Upper lobe of right lung (tissue), 1 donor: ENCODE results near the gene TRUB2. TPM values are rescaled to one million over a fixed set of nuclear protein-coding genes. Genes with fewer than 3 reads are reported as not detected.

Experiments used
- ATAC-seq: fragments of 200-7000 bp; cut with Tn5 transposase; one replicate; pipeline ENCODE4 v1.9.1; 2020; ENCODE audit warnings: mild to moderate bottlenecking, moderate library complexity
- DNase-seq: peaks from one replicate; pipeline ENCODE4 v3.0.0-alpha.2; 2020
- H3K27ac ChIP-seq: fragments of 200-600 bp; one replicate; pipeline ENCODE4 v1.8.0; 2022
- H3K27me3 ChIP-seq: fragments of 200-600 bp; one replicate; pipeline ENCODE4 v1.8.0; 2022; ENCODE audit warnings: mild to moderate bottlenecking
- H3K36me3 ChIP-seq: fragments of 200-600 bp; one replicate; pipeline ENCODE4 v1.8.0; 2022
- H3K4me1 ChIP-seq: fragments of 200-600 bp; one replicate; pipeline ENCODE4 v1.8.0; 2022
- H3K4me3 ChIP-seq: fragments of 200-600 bp; one replicate; pipeline ENCODE4 v1.8.0; 2022; ENCODE audit warnings: mild to moderate bottlenecking
- H3K9me3 ChIP-seq: fragments of 200-600 bp; one replicate; pipeline ENCODE4 v1.8.0; 2022
- intact Hi-C: fragments of 100-400 bp; cut with DNase I; formaldehyde crosslinking; loops from one replicate; pipeline ENCODE4 v1.11.0; 2022
- total RNA-seq: library from RNA; stranded (reverse); fragmentation: NEBNext Ultra II Directional; extraction: Animal tissue kit (Norgen Biotek cat#: 25700); gene quantifications from one replicate; pipeline ENCODE4 v1.2.1, GENCODE V29; 2021
- TF ChIP-seq, protein P1 (sequence below): fragments of 200-600 bp; IDR thresholded peaks from one replicate; pipeline ENCODE4 v1.8.0; 2022; ENCODE audit warnings: antibody characterized with exemption
- donor health status: DM: no; HTN: yes; CAD: no; lungs with severe emphysema.

The TRUB2 gene
- total RNA-seq, 1 donor from 2014 or later, result 19.1 TPM

DNA sequence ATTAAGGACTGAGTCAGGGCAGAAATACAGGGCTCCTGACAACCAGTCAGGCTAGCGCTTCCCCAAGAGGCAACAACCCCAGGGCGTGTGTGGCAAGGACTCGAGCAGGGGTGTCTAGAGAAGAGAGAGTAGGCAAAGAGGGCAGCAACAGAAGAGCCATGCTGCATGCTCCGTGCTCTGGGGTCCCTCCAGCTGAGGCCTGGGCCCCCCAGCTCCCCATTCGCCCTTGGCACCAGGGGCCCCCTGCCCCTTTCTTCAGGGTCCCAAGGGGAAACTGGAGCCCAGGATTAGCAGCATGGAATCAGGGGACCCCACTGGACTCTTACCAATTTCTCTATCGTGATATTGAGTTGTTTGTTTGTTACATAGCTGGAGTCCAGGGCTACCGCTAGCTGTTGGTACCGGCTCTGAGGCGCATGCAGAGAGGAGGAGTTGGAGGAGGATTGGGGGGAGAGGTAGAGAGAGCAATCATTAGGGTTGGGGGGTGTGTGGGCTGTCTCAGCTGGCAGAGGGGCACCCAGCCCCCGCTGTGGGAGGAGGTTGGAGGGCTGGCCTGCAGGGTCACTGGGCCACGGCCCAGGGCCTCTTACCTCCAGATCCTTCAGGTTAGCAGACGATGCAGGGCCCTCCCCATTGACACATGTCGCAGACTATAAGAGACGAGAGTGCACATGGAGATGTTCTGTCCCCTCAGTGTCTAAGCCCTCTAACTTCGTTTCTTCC lies 55.2 kb downstream of the TRUB2 start:
- H3K9me3 ChIP-seq, result no peaks in the 10 kb centered on the region
- no peak overlapping the region for H3K4me3 ChIP-seq
- DNase-seq (no peak), ATAC-seq (no peak)
- TF ChIP-seq, protein P1, sequence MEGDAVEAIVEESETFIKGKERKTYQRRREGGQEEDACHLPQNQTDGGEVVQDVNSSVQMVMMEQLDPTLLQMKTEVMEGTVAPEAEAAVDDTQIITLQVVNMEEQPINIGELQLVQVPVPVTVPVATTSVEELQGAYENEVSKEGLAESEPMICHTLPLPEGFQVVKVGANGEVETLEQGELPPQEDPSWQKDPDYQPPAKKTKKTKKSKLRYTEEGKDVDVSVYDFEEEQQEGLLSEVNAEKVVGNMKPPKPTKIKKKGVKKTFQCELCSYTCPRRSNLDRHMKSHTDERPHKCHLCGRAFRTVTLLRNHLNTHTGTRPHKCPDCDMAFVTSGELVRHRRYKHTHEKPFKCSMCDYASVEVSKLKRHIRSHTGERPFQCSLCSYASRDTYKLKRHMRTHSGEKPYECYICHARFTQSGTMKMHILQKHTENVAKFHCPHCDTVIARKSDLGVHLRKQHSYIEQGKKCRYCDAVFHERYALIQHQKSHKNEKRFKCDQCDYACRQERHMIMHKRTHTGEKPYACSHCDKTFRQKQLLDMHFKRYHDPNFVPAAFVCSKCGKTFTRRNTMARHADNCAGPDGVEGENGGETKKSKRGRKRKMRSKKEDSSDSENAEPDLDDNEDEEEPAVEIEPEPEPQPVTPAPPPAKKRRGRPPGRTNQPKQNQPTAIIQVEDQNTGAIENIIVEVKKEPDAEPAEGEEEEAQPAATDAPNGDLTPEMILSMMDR, result no peak
- no peaks in the 10 kb centered on the region for H3K4me1 ChIP-seq
- H3K27me3 ChIP-seq, result no peaks in the 10 kb centered on the region
- H3K36me3 ChIP-seq, result peaks cover 78% of the 10 kb centered on the region
- H3K27ac ChIP-seq, result no peak overlapping the region
- intact Hi-C loops, result no loop called here

DNA sequence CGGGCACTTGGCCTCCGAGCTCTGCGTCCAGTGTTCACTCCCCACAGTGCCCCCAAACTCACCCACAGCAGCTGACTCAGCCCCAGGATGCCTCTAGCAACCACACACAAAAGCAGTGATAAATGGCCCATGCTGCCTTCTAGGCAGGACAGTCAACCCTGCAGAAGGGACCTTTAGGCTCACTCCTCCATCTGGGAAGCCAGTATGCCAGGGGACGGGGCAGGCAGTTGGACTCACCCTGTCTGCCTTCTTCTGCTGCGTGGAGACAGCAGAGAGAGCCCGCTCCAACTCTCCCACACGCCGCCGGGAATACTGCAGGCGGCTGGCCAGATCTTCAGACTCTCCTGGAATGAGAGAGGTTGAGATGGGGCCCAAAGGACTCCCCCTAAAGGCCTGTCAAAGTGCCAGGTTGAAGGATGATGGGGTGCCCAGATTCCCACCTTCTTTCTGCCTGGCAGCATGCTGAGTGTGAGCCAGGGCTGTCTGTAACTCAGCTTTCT lies 56.8 kb downstream of the TRUB2 start:
- intact Hi-C loops, result no loop called here
- H3K27me3 ChIP-seq, result no peaks in the 10 kb centered on the region
- no peak for ATAC-seq
- TF ChIP-seq, protein P1, result no peak
- H3K36me3 ChIP-seq, result peaks cover 78% of the 10 kb centered on the region
- H3K27ac ChIP-seq, result no peak overlapping the region
- H3K9me3 ChIP-seq, result no peaks in the 10 kb centered on the region
- no peak overlapping the region for H3K4me3 ChIP-seq
- no peak for DNase-seq
- no peaks in the 10 kb centered on the region for H3K4me1 ChIP-seq

DNA sequence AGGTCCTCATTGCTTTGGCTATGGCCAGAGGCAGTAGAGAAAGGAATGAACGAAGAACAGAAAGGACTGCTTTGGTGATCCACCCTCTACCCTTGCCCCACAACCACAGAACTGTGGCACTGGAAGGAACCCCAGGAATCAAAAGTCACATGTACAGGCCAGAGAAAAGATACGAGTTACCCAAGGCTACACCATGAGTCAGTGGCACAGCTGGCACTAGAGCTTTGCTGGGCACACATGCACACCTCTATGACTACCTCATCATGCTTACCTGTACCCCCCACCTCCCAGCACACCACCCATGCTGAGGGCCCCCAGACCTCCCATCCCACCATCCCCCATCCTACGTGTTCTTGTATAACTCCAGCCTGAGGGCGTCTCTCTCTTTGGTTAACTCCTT lies 59.6 kb downstream of the TRUB2 start:
- Histone ChIP-seq H3K4me3 (no peak overlapping the region), H3K36me3 (peaks cover 97% of the 10 kb centered on the region), H3K27me3 (no peaks in the 10 kb centered on the region), H3K27ac (no peak overlapping the region), H3K9me3 (no peaks in the 10 kb centered on the region), H3K4me1 (no peaks in the 10 kb centered on the region)
- no peak for ATAC-seq
- TF ChIP-seq, protein P1, result no peak
- no peak for DNase-seq
- intact Hi-C loops, result no loop called here

DNA sequence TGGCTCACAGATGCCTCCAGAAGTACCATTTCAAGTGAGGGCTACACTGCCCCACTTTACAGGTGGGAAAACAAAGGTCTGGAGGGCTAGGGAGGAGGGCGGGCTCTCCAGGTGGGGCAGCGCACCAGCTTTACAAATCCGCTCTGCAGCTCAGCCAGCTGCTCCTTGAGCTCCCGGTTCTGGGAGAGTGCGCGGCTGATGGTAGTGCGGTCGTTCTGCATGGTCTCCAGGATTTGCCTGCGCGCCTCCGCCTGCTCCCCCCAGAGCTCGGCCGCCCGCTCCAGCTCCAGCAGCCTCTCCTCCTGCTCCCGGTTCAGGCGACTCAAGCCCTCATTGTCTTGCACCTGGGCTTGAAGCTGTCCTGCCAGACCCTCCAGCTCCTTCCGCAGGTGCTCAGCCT lies 61.9 kb downstream of the TRUB2 start:
- Histone ChIP-seq H3K9me3 (no peaks in the 10 kb centered on the region), H3K27me3 (no peaks in the 10 kb centered on the region), H3K4me1 (no peaks in the 10 kb centered on the region), H3K36me3 (peaks cover 94% of the 10 kb centered on the region), H3K4me3 (no peak overlapping the region), H3K27ac (no peak overlapping the region)
- TF ChIP-seq, protein P1, result no peak
- ATAC-seq (no peak), DNase-seq (no peak)
- intact Hi-C loops, result no loop called here

DNA sequence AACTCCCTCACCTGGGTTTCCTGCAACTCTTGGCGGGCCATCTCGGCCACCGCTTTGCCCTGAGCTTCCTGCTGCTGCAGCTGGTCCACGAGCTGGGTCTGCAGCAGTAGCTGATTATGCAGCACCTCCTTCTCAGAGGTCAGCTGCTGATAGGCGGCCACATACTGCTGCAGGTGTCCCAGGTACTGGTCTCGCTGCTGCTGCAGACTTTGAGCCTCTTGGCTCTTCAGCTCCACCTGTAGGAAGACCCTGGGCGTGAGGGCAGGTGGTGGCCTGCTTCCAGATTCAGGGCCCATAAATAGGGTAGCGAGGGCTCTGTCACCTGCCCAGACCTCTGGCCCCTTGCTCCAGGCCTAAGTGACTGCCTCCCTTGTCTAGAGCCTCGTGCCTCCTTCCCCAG lies 63.1 kb downstream of the TRUB2 start:
- DNase-seq (no peak), ATAC-seq (no peak)
- Histone ChIP-seq H3K27ac (no peak overlapping the region), H3K9me3 (no peaks in the 10 kb centered on the region), H3K36me3 (peaks cover 82% of the 10 kb centered on the region), H3K4me3 (no peak overlapping the region), H3K4me1 (no peaks in the 10 kb centered on the region), H3K27me3 (no peaks in the 10 kb centered on the region)
- intact Hi-C loops, result no loop called here
- TF ChIP-seq, protein P1, result no peak
